ENCODE results near the gene VPS33B.

The VPS33B gene

GRCh38 chr15:91007266-91007665, 15.1 kb downstream of the VPS33B start:
- H3K27ac ChIP-seq: peak overlapping the region; percentile 24
- no peak for TF ChIP-seq CTCF (conservative IDR thresholded peaks at IDR 0.05)

DNA sequence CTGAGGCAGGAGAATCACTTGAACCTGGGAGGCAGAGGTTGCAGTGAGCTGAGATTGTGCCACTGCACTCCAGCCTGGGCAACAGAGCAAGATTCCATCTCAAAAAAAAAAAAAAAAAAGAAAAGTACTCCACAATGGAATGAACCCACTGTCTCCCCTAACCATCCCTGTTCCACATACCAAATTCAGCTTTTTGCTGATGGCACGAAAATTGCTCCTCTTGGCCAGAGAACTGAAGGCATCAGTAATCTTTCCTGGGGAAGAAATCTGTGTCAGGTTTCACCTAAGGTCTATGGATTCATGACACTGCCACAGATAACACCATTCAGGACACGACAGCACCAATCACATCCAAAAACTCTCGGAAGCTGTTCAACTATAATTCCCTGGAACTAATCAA, 21.2 kb downstream of the VPS33B start:
- no peak overlapping the region for H3K27ac ChIP-seq
- no peak for TF ChIP-seq CTCF (conservative IDR thresholded peaks at IDR 0.05)

DNA sequence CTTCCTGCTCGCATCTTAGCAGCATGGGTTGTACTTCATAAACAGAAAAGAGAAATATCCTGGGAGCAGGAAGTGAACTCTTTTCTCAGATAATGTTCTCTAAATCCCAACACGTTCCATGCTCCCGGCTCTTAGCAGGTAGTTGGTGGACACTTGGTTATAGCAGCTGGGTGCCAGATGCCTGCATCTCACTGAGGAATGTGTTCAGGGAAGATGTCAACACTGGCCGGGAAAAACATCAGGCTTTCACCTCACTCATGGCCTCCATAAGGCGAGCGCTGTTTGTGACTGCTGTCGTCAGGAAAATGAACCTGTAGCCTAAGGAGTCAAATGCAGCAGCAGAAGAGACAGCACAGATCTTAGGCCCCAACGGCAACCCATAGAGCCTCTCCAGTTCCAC, 23.7 kb downstream of the VPS33B start:
- H3K27ac ChIP-seq: no peak overlapping the region
- no peak for TF ChIP-seq CTCF (conservative IDR thresholded peaks at IDR 0.05)

GRCh38 chr15:90994417-90995311, 27.7 kb downstream of the VPS33B start, which contains the start of gene PRC1:
Gene PRC1 (minus strand): TSS chr15:90994535. CDS start chr15:90994417, 118 bp downstream.
- no peak for TF ChIP-seq CTCF (conservative IDR thresholded peaks at IDR 0.05)
- H3K27ac ChIP-seq: peak within 1 kb of the TSS; percentile 87

GRCh38 chr15:90994059-90994416, 28.4 kb downstream of the VPS33B start:
- H3K27ac ChIP-seq: peak overlapping the region; percentile 87
- TF ChIP-seq CTCF (conservative IDR thresholded peaks at IDR 0.05): no peak

GRCh38 chr15:90991587-90992285, 30.7 kb downstream of the VPS33B start:
- no peak for TF ChIP-seq CTCF (conservative IDR thresholded peaks at IDR 0.05)

DNA sequence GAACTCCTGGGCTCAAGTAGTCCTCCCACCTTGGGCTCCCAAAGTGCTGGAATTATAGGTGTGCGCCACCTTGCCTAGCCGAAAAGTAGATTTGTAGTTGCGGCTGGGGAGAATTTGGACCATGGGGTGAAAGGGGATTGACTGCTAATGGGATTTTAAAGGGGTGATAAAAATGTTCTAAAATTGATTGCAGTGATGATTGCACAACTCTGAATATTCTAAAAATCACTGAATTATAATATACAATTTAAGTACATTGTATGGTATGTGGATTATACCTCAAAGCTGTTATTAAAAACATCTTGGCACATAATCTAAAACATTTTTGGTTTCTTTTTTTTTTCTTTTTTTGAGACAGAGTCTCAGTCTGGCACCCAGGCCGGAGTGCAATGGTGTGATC, 31.9 kb downstream of the VPS33B start:
- TF ChIP-seq CTCF (conservative IDR thresholded peaks at IDR 0.05): no peak
- no peak overlapping the region for H3K27ac ChIP-seq

More at GRCh38 chr15:90991587-90992285, 30.7 kb downstream of the VPS33B start:
- H3K27ac ChIP-seq: peak overlapping the region; percentile 87; the same call in 1 of the 2 replicates
